ENCODE measurements around the gene PRAMEF11. TPM values are rescaled to one million over a fixed set of nuclear protein-coding genes. Genes with fewer than 3 reads are reported as not detected.
A peak's percentile ranks its signal among the peaks of the same experiment; 100 is the strongest.

Gene PRAMEF11
- polyA plus RNA-seq, 3 donors: not detected

- H4K20me1 ChIP-seq (ENCODE audit: insufficient read depth, low read length): no peaks in the 10 kb centered on the region
- H3K4me2 ChIP-seq (replicated peaks; ENCODE audit: extremely low read depth, low read length, poor library complexity, severe bottlenecking): no peak overlapping the region
- H3K79me2 ChIP-seq (ENCODE audit: insufficient read depth, low read length): no peaks in the 10 kb centered on the region
- peaks cover 0 to 7% (median under 1%) of the 10 kb centered on the region in 7 donors for H3K9me3 Mint-ChIP-seq
- H3K4me3 ChIP-seq (replicated peaks in 1 of 3; ENCODE audit: low read depth in 2 of 3, low read length in 3 of 3): no peak overlapping the region
- H3K36me3 Mint-ChIP-seq: no peaks in the 10 kb centered on the region
- H3K27me3 ChIP-seq (ENCODE audit: control insufficient read depth in 2 of 2, insufficient read depth in 2 of 2, low read length in 2 of 2): no peaks in the 10 kb centered on the region
- H3K9ac ChIP-seq (ENCODE audit: insufficient read depth, low read length, poor library complexity, severe bottlenecking): no peak overlapping the region
- peaks cover 2 to 5% (median 3%) of the 10 kb centered on the region in 3 donors for H3K27me3 Mint-ChIP-seq (ENCODE audit: low read depth in 3 of 3)
- no peaks in the 10 kb centered on the region for H3K4me1 ChIP-seq (ENCODE audit: control insufficient read depth in 1 of 2, insufficient read depth in 2 of 2, low read length in 2 of 2)
- no peak overlapping the region for H3K27ac Mint-ChIP-seq
- no peak overlapping the region for H3K27ac ChIP-seq (ENCODE audit: low read depth in 1 of 2, low read length in 2 of 2)
- no peak for DNase-seq
- WGBS (ENCODE audit: insufficient coverage): 88% methylated on average over 4 of the region's 4 CpGs
- H2AFZ ChIP-seq (ENCODE audit: insufficient read depth, low read depth, low read length, poor library complexity, severe bottlenecking): no peak overlapping the region
- H3K4me3 Mint-ChIP-seq: no peak overlapping the region
- peaks cover 0 to under 1% of the 10 kb centered on the region in 2 donors for H3K9me3 ChIP-seq (replicated peaks in 1 of 2; ENCODE audit: control insufficient read depth in 1 of 2, insufficient read depth in 1 of 2, low read length in 2 of 2)
- H3K4me1 Mint-ChIP-seq: no peaks in the 10 kb centered on the region
- no peaks in the 10 kb centered on the region for H3K36me3 ChIP-seq (replicated peaks in 1 of 2; ENCODE audit: control insufficient read depth in 1 of 2, insufficient read depth in 2 of 2, low read length in 2 of 2)
- TF ChIP-seq, protein P1, sequence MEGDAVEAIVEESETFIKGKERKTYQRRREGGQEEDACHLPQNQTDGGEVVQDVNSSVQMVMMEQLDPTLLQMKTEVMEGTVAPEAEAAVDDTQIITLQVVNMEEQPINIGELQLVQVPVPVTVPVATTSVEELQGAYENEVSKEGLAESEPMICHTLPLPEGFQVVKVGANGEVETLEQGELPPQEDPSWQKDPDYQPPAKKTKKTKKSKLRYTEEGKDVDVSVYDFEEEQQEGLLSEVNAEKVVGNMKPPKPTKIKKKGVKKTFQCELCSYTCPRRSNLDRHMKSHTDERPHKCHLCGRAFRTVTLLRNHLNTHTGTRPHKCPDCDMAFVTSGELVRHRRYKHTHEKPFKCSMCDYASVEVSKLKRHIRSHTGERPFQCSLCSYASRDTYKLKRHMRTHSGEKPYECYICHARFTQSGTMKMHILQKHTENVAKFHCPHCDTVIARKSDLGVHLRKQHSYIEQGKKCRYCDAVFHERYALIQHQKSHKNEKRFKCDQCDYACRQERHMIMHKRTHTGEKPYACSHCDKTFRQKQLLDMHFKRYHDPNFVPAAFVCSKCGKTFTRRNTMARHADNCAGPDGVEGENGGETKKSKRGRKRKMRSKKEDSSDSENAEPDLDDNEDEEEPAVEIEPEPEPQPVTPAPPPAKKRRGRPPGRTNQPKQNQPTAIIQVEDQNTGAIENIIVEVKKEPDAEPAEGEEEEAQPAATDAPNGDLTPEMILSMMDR (IDR thresholded peaks at IDR 0.05): no peak
- intact Hi-C loops (cut with micrococcal nuclease): no loop called here
Observed at GRCh38 chr1:12778061-12778460, 53.1 kb downstream of the PRAMEF11 start.

- Histone ChIP-seq H3K27ac (ENCODE audit: low read depth in 1 of 2, low read length in 2 of 2) (no peak overlapping the region), H3K9ac (ENCODE audit: insufficient read depth, low read length, poor library complexity, severe bottlenecking) (no peak overlapping the region), H3K4me3 (replicated peaks in 1 of 3; ENCODE audit: low read depth in 2 of 3, low read length in 3 of 3) (no peak overlapping the region), H3K36me3 (replicated peaks in 1 of 2; ENCODE audit: control insufficient read depth in 1 of 2, insufficient read depth in 2 of 2, low read length in 2 of 2) (no peaks in the 10 kb centered on the region), H3K9me3 (replicated peaks in 1 of 2; ENCODE audit: control insufficient read depth in 1 of 2, insufficient read depth in 1 of 2, low read length in 2 of 2) (no peaks in the 10 kb centered on the region), H2AFZ (ENCODE audit: insufficient read depth, low read depth, low read length, poor library complexity, severe bottlenecking) (no peak overlapping the region), H3K4me1 (ENCODE audit: control insufficient read depth in 1 of 2, insufficient read depth in 2 of 2, low read length in 2 of 2) (no peaks in the 10 kb centered on the region), H3K4me2 (replicated peaks; ENCODE audit: extremely low read depth, low read length, poor library complexity, severe bottlenecking) (no peak overlapping the region), H3K79me2 (ENCODE audit: insufficient read depth, low read length) (no peaks in the 10 kb centered on the region), H4K20me1 (ENCODE audit: insufficient read depth, low read length) (no peaks in the 10 kb centered on the region), H3K27me3 (ENCODE audit: control insufficient read depth in 2 of 2, insufficient read depth in 2 of 2, low read length in 2 of 2) (no peaks in the 10 kb centered on the region)
- Mint-ChIP-seq H3K4me3 (no peak overlapping the region), H3K27me3 (ENCODE audit: low read depth in 3 of 3) (peaks cover 2 to 7% (median 3%) of the 10 kb centered on the region in 3 donors), H3K36me3 (no peaks in the 10 kb centered on the region), H3K27ac (peak overlapping the region in 1 of 7 donors; percentile 45), H3K9me3 (peaks cover 0 to 6% (median 2%) of the 10 kb centered on the region in 7 donors), H3K4me1 (no peaks in the 10 kb centered on the region)
- 88% methylated on average over 12 of the region's 15 CpGs for WGBS (ENCODE audit: insufficient coverage)
- DNase-seq: no peak
- intact Hi-C loops (cut with micrococcal nuclease): no loop called here
- TF ChIP-seq, protein P1 (IDR thresholded peaks at IDR 0.05): no peak
Observed at GRCh38 chr1:12776801-12777557, 54.2 kb downstream of the PRAMEF11 start.
